Heart left ventricle (tissue), 13 donors: ENCODE results near the gene TMEM72.

ENCODE experiments used
- POLR2A ChIP-seq, 2 donors: fragments of 450-650 bp; IDR thresholded peaks; one replicate each; pipeline ENCODE4 v1.6.1; 2017; ENCODE audit warnings: antibody characterized with exemption in 2 of 2, mild to moderate bottlenecking in 2 of 2, moderate library complexity in 2 of 2
- TF ChIP-seq, protein P1 (sequence below), 12 donors: fragments of 200-600 bp; sonication (generic) in 4 of 12; IDR thresholded peaks; one replicate each; pipeline versions ENCODE4 v1.5.0 to v1.8.0; 2018 to 2022; ENCODE audit warnings: antibody characterized with exemption in 12 of 12, mild to moderate bottlenecking in 5 of 12
- donor health status: ischemic (EF 13 %, LVEDD 7.1; RV severe dilation, severe dysfunction).
- donor health status: DM: no; HTN: yes; CAD: no.
- donor health status: DM: no; HTN: no; CAD: no.
- donor health status: ischemic (EF 25% LVEDD 6.9; RV normal size, moderate dysfunction).
- donor health status: ischemic (EF 25% LVEDD 5.7; RV mildly dilated, moderate dysfunction).
- donor health status: ischemic (EF 35%, LVEDD 5.7; RV mildly dilated, moderate dysfunction).
- donor health status: nonischemic (EF 11% LVEDD 7.7; RV severe dilation, severe dysfunction).
- donor health status: DM: yes; HTN: yes; CAD: no.
- donor health status: PGD.
- donor health status: ischemic (EF 29% LVEDD 5.4; RV normal size, mild dysfunction).
- donor health status: nonischemic (EF 23%, LVEDD 6.1; RV moderate dilation, normal function).

GRCh38 chr10:44971434-44971833 lies 60.3 kb downstream of the TMEM72 start:
- TF ChIP-seq, protein P1, sequence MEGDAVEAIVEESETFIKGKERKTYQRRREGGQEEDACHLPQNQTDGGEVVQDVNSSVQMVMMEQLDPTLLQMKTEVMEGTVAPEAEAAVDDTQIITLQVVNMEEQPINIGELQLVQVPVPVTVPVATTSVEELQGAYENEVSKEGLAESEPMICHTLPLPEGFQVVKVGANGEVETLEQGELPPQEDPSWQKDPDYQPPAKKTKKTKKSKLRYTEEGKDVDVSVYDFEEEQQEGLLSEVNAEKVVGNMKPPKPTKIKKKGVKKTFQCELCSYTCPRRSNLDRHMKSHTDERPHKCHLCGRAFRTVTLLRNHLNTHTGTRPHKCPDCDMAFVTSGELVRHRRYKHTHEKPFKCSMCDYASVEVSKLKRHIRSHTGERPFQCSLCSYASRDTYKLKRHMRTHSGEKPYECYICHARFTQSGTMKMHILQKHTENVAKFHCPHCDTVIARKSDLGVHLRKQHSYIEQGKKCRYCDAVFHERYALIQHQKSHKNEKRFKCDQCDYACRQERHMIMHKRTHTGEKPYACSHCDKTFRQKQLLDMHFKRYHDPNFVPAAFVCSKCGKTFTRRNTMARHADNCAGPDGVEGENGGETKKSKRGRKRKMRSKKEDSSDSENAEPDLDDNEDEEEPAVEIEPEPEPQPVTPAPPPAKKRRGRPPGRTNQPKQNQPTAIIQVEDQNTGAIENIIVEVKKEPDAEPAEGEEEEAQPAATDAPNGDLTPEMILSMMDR (IDR thresholded peaks at IDR 0.05) = no peak
- TF ChIP-seq POLR2A (IDR thresholded peaks at IDR 0.05) = no peak
